Calu3 (cell line): ENCODE results near the gene POLR2I. TPM values are rescaled to one million over a fixed set of nuclear protein-coding genes. Genes with fewer than 3 reads are reported as not detected.
A peak's percentile ranks its signal among the peaks of the same experiment; 100 is the strongest.
"Not testable (repeated sequence)": the region's sequence is repeated elsewhere in the genome, so short reads cannot be mapped to it uniquely, and the experiment has no call there.

ENCODE experiments used
- BruUV-seq: library from RNA; stranded (reverse); fragments of 400-500 nt; replicated peaks from 2 replicates; lab custom pipeline; 2021; lab: Mats Ljungman, UMichigan
- CTCF ChIA-PET: fragments of 300-600 bp; sonication (Branson Sonifier 250); formaldehyde crosslinking; loops from one replicate; lab custom pipeline; 2022; ENCODE audit warnings: antibody characterized with exemption; lab: Charles Lee
- DNase-seq: peaks from one replicate; pipeline ENCODE4 v3.0.0; 2022
- H3K27ac Mint-ChIP-seq: one replicate; pipeline ENCODE4 v1.8.0; 2022; ENCODE audit warnings: mixed read lengths; ENCODE audit not compliant: unreplicated experiment
- H3K27me3 Mint-ChIP-seq: one replicate; pipeline ENCODE4 v1.8.0; 2022; ENCODE audit warnings: mixed read lengths; ENCODE audit not compliant: unreplicated experiment
- H3K36me3 Mint-ChIP-seq: one replicate; pipeline ENCODE4 v1.8.0; 2022; ENCODE audit warnings: mild to moderate bottlenecking, moderate library complexity, mixed read lengths; ENCODE audit not compliant: insufficient read depth, unreplicated experiment
- H3K4me1 Mint-ChIP-seq: one replicate; pipeline ENCODE4 v1.8.0; 2022; ENCODE audit warnings: mild to moderate bottlenecking, low read depth, mixed read lengths; ENCODE audit not compliant: unreplicated experiment
- H3K4me3 Mint-ChIP-seq: one replicate; pipeline ENCODE4 v1.8.0; 2022; ENCODE audit warnings: mild to moderate bottlenecking, low read depth, moderate library complexity, mixed read lengths; ENCODE audit not compliant: unreplicated experiment
- H3K9me3 Mint-ChIP-seq: one replicate; pipeline ENCODE4 v1.8.0; 2022; ENCODE audit warnings: low read depth, mixed read lengths; ENCODE audit not compliant: unreplicated experiment
- CTCF ChIP-seq: fragments of 200-600 bp; IDR thresholded peaks from one replicate; pipeline ENCODE4 v1.8.0; 2022; ENCODE audit warnings: antibody characterized with exemption; ENCODE audit not compliant: unreplicated experiment
- intact Hi-C: fragments of 100-400 bp; cut with micrococcal nuclease; formaldehyde crosslinking; loops from one replicate; pipeline ENCODE4 v1.10.0; 2022; ENCODE audit not compliant: unreplicated experiment
- total RNA-seq: library from RNA; stranded (reverse); gene quantifications from 2 replicates; pipeline ENCODE4 v1.2.3, GENCODE V29; 2022

POLR2I gene
- total RNA-seq, 1 experiment from 2014 or later: 92.2 TPM

GRCh38 chr19:36136964-36137686 is 22.4 kb upstream of the POLR2I start:
- peak; percentile 96 for DNase-seq
- no TSS peak for BruUV-seq
- Mint-ChIP-seq H3K4me3 (peak overlapping the region; percentile 62), H3K9me3 (no peaks in the 10 kb centered on the region), H3K27ac (peak overlapping the region; percentile 88), H3K4me1 (peaks cover 52% of the 10 kb centered on the region), H3K27me3 (no peaks in the 10 kb centered on the region), H3K36me3 (peaks cover 72% of the 10 kb centered on the region)
- TF ChIP-seq CTCF: no peak
- CTCF ChIA-PET: interaction anchor here (0.5 to 1.7 kb wide), 4 partner anchors 10 to 36 kb away, joined by 3 to 19 read pairs (median 5); partner anchors contain the start of genes COX7A1 and POLR2I
- intact Hi-C loops: loop anchor here (1.0 kb wide), 1 partner anchor 22 kb away; the partner anchor contains the start of gene TBCB

GRCh38 chr19:36134867-36135266 is 20.2 kb upstream of the POLR2I start:
- H3K4me3 Mint-ChIP-seq, DNase-seq, H3K27me3 Mint-ChIP-seq, BruUV-seq, intact Hi-C loops, H3K9me3 Mint-ChIP-seq: not testable (repeated sequence)
- Mint-ChIP-seq H3K4me1 (peaks cover 52% of the 10 kb centered on the region), H3K36me3 (peaks cover 57% of the 10 kb centered on the region), H3K27ac (peak overlapping the region; percentile 88)
- CTCF ChIA-PET: interaction anchor here (0.7 kb wide), 1 partner anchor 30 kb away, joined by 5 read pairs; no protein-coding TSS in a partner anchor

GRCh38 chr19:36131221-36131620 is 16.5 kb upstream of the POLR2I start:
- intact Hi-C loops, H3K27me3 Mint-ChIP-seq, H3K9me3 Mint-ChIP-seq, DNase-seq, CTCF ChIA-PET, H3K4me3 Mint-ChIP-seq, BruUV-seq: not testable (repeated sequence)
- peak overlapping the region; percentile 93 for H3K27ac Mint-ChIP-seq
- H3K4me1 Mint-ChIP-seq: peaks cover 50% of the 10 kb centered on the region
- peaks cover 55% of the 10 kb centered on the region for H3K36me3 Mint-ChIP-seq

GRCh38 chr19:36128392-36128736 is 13.7 kb upstream of the POLR2I start:
- peak; percentile 38 for DNase-seq
- Mint-ChIP-seq H3K4me3 (peak overlapping the region; percentile 79), H3K27me3 (no peaks in the 10 kb centered on the region), H3K27ac (peak overlapping the region; percentile 81), H3K9me3 (no peaks in the 10 kb centered on the region), H3K4me1 (peaks cover 30% of the 10 kb centered on the region), H3K36me3 (peaks cover 63% of the 10 kb centered on the region)
- intact Hi-C loops: no loop called here
- CTCF ChIA-PET: interaction anchor here (0.6 to 1.9 kb wide), 10 partner anchors 8 to 400 kb away, joined by 3 to 19 read pairs (median 8); partner anchors contain the start of genes CAPNS1, POLR2I, TBCB and ZNF146
- BruUV-seq: TSS peak; percentile 93
- TF ChIP-seq CTCF: no peak

- Mint-ChIP-seq H3K9me3 (no peaks in the 10 kb centered on the region), H3K4me1 (peaks cover 8% of the 10 kb centered on the region), H3K4me3 (no peak overlapping the region), H3K27me3 (no peaks in the 10 kb centered on the region), H3K36me3 (peaks cover 75% of the 10 kb centered on the region), H3K27ac (no peak overlapping the region)
- no peak for DNase-seq
- intact Hi-C loops: no loop called here
- TF ChIP-seq CTCF: no peak
- CTCF ChIA-PET: interaction anchor here (0.5 kb wide), 1 partner anchor 51 kb away, joined by 3 read pairs; no protein-coding TSS in a partner anchor
- no TSS peak for BruUV-seq
Observed at GRCh38 chr19:36125557-36125956, 10.9 kb upstream of the POLR2I start.
